ENCODE measurements around the gene VRK1. TPM values are rescaled to one million over a fixed set of nuclear protein-coding genes. Genes with fewer than 3 reads are reported as not detected.

Gene VRK1
- total RNA-seq, 4 donors from 2014 or later = 13.7 to 17.9 (median 13.8) TPM; not detected in 1

DNA sequence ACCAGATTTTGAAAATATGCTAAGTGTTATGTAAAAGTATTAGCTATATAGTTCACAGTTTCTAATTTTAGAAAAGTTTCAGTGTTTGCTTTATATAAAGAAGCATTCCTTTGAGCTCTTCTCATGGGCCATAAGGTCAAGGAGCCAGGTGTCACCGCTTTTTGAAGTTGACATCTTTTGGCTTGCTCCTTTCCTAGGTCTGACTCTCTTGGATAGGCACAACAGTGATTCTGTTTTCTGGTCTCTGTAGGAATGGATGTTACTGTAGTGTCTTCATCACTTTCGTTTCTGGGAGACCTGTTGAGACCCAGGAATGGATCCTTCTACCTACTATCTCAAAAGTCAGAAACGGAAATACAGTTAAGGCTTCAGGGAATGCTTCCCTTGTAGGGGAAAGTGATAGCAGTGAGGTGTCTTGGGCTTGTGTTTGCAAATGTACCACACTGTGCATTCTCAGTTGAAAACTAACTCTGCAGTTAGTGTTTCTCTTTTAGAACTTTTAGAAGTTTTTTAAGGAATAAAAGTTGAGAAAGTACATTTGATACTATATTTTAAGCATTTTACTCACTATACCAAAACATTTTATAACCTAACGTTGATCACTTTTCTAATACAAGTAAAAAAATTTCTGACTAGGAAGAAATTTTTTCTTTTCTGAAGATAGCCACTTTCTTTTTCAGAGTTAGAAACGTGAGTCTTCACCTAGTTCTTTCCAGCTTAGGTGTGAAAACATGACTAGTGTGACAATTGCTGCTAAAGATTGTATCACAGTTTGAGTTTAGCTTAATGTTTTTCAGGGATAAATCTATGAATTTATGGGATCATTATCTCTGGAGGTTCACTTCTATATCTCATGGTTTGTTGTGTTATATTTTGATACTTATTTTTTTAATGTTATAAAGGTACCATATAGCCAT is 20.8 kb downstream of the VRK1 start:
- DNase-seq = no peak
- TF ChIP-seq, protein P1, sequence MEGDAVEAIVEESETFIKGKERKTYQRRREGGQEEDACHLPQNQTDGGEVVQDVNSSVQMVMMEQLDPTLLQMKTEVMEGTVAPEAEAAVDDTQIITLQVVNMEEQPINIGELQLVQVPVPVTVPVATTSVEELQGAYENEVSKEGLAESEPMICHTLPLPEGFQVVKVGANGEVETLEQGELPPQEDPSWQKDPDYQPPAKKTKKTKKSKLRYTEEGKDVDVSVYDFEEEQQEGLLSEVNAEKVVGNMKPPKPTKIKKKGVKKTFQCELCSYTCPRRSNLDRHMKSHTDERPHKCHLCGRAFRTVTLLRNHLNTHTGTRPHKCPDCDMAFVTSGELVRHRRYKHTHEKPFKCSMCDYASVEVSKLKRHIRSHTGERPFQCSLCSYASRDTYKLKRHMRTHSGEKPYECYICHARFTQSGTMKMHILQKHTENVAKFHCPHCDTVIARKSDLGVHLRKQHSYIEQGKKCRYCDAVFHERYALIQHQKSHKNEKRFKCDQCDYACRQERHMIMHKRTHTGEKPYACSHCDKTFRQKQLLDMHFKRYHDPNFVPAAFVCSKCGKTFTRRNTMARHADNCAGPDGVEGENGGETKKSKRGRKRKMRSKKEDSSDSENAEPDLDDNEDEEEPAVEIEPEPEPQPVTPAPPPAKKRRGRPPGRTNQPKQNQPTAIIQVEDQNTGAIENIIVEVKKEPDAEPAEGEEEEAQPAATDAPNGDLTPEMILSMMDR (IDR thresholded peaks at IDR 0.05) = no peak
- no peak for TF ChIP-seq POLR2AphosphoS5 (IDR thresholded peaks at IDR 0.05)
- no peak for TF ChIP-seq EP300 (IDR thresholded peaks at IDR 0.05; ENCODE audit: low read depth)
- no peak for TF ChIP-seq POLR2A (IDR thresholded peaks at IDR 0.05)
- WGBS, 2 donors (ENCODE audit: low coverage in 1 of 2) = 73 to 79% methylated on average over 5 of the region's 5 CpGs
- Histone ChIP-seq H3K9me3 (no peaks in the 10 kb centered on the region), H3K4me1 (no peaks in the 10 kb centered on the region), H3K27ac (no peak overlapping the region), H3K27me3 (no peaks in the 10 kb centered on the region), H3K36me3 (no peaks in the 10 kb centered on the region), H3K4me3 (no peak overlapping the region)
- in situ Hi-C loops (cut with MboI; ENCODE audit: low pct_ligation_motif_present in 1 of 4, low pct_unique_long_range_greater_than_20kb in 1 of 4, low sequenced_read_pairs in 3 of 4) = no loop called here
- intact Hi-C loops (cut with DNase I; ENCODE audit: low total_unique reads) = no loop called here

DNA sequence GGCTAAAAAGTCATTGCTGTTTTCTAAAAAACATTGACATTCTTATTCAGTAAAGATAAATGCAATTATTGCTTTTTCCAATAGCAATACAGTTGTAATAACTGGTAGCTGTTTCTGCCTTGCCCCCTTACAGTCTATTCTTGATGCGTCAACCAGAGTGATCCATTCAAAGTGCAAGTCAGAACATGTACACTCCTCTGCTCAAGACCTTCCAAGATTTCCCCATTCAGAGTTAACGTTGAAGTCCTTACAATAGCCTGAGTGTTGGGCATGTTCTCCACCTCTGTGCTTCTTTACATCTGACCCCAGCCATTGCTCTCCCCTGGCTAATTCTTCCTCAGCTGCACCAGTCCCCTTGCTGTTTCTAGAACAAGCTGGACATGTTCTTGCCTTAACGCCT is 24.3 kb downstream of the VRK1 start:
- 84 to 91% methylated on average over 3 of the region's 3 CpGs for WGBS, 2 donors (ENCODE audit: low coverage in 1 of 2)
- Histone ChIP-seq H3K36me3 (no peaks in the 10 kb centered on the region), H3K9me3 (no peaks in the 10 kb centered on the region), H3K27ac (no peak overlapping the region), H3K4me3 (no peak overlapping the region), H3K27me3 (no peaks in the 10 kb centered on the region), H3K4me1 (no peaks in the 10 kb centered on the region)
- in situ Hi-C loops (cut with MboI; ENCODE audit: low pct_ligation_motif_present in 1 of 4, low pct_unique_long_range_greater_than_20kb in 1 of 4, low sequenced_read_pairs in 3 of 4) (no loop called here), intact Hi-C loops (cut with DNase I; ENCODE audit: low total_unique reads) (no loop called here)
- DNase-seq = no peak
- TF ChIP-seq EP300 (IDR thresholded peaks at IDR 0.05; ENCODE audit: low read depth) (no peak), POLR2AphosphoS5 (IDR thresholded peaks at IDR 0.05) (no peak), POLR2A (IDR thresholded peaks at IDR 0.05) (no peak)
- TF ChIP-seq, protein P1 (IDR thresholded peaks at IDR 0.05) = no peak

DNA sequence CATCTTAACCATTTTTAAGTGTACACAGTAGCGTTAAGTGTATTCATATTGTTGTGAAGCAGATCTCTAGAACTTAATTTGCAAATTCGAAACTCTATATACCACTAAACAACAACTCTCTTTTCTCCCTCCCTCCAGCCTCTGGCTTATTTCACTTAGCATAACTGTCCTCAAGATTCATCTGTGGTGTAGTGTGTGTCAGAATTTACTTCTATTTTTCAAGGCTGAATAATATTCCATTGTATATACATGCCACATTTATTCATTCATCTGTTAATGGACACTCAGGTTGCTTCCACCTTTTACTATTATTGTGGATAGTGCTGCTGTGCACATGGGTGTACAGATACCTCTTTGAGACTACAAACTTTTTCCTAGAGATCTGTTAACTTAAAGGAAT is 26.5 kb downstream of the VRK1 start:
- no peak overlapping the region for H3K4me3 ChIP-seq
- no peaks in the 10 kb centered on the region for H3K27me3 ChIP-seq
- TF ChIP-seq POLR2AphosphoS5 (IDR thresholded peaks at IDR 0.05) (no peak), EP300 (IDR thresholded peaks at IDR 0.05; ENCODE audit: low read depth) (no peak), POLR2A (IDR thresholded peaks at IDR 0.05) (no peak)
- TF ChIP-seq, protein P1 (IDR thresholded peaks at IDR 0.05) = no peak
- H3K36me3 ChIP-seq = no peaks in the 10 kb centered on the region
- 81 to 97% methylated on average over 2 of the region's 2 CpGs for WGBS, 2 donors (ENCODE audit: low coverage in 1 of 2)
- in situ Hi-C loops (cut with MboI; ENCODE audit: low pct_ligation_motif_present in 1 of 4, low pct_unique_long_range_greater_than_20kb in 1 of 4, low sequenced_read_pairs in 3 of 4) (no loop called here), intact Hi-C loops (cut with DNase I; ENCODE audit: low total_unique reads) (no loop called here)
- no peaks in the 10 kb centered on the region for H3K9me3 ChIP-seq
- peaks cover 0 to 6% (median 0%) of the 10 kb centered on the region in 4 donors for H3K4me1 ChIP-seq
- H3K27ac ChIP-seq = no peak overlapping the region
- DNase-seq = no peak

DNA sequence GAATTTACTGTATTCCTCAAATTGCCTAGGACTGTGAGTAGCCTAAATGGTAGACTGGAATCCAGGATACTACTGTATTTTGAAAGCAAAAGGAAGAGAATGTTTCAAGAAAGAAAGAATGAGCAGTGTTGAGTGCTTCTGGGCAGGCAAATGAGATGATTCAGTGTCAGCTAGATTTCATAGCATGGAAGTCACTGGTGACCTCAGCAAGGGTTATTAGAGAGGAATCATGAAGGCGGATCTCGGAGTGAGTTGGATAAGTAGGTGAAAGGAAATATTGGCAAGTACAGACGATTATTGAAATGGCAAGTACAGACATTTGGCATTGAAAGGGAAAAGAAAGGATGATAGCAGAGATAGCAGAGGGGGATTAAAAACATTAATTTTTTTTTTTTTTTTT is 27.1 kb downstream of the VRK1 start:
- TF ChIP-seq, protein P1 (IDR thresholded peaks at IDR 0.05) = no peak
- no peak for TF ChIP-seq EP300 (IDR thresholded peaks at IDR 0.05; ENCODE audit: low read depth)
- Histone ChIP-seq H3K4me3 (no peak overlapping the region), H3K27me3 (no peaks in the 10 kb centered on the region), H3K27ac (no peak overlapping the region), H3K4me1 (peaks cover 0 to 6% (median 0%) of the 10 kb centered on the region in 4 donors), H3K9me3 (no peaks in the 10 kb centered on the region), H3K36me3 (no peaks in the 10 kb centered on the region)
- WGBS, 2 donors (ENCODE audit: low coverage in 1 of 2) = 95 to 100% methylated on average over 3 of the region's 3 CpGs
- in situ Hi-C loops (cut with MboI; ENCODE audit: low pct_ligation_motif_present in 1 of 4, low pct_unique_long_range_greater_than_20kb in 1 of 4, low sequenced_read_pairs in 3 of 4) (no loop called here), intact Hi-C loops (cut with DNase I; ENCODE audit: low total_unique reads) (no loop called here)
- DNase-seq = no peak

Measured in transverse colon (tissue), 4 donors.